Measurements from ENCODE around the gene FAM180B. TPM values are rescaled to one million over a fixed set of nuclear protein-coding genes. Genes with fewer than 3 reads are reported as not detected.
A peak's percentile ranks its signal among the peaks of the same experiment; 100 is the strongest.
"Not testable (repeated sequence)": the region's sequence is repeated elsewhere in the genome, so short reads cannot be mapped to it uniquely, and the experiment has no call there.

Gene FAM180B
- total RNA-seq, 1 experiment from 2014 or later, result 0.28 TPM

DNA sequence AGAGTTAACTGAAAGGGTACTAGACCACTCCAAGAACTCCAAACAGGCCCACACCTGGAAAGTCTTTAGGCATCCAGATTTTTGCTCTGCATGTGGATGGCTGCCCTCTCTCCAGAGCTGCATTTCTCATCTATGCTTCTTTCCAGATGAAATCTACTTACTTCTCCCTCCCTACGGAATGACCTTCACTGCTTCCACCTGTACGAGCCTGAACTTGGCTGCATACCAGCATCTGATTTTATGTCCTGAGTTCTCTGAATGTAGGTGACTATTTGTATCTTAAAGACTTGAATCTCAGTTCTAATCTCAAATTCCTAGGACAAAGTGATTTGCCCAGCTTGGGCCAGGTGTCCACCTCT lies 46.8 kb upstream of the FAM180B start:
- CTCF ChIA-PET, result no interaction called here

DNA sequence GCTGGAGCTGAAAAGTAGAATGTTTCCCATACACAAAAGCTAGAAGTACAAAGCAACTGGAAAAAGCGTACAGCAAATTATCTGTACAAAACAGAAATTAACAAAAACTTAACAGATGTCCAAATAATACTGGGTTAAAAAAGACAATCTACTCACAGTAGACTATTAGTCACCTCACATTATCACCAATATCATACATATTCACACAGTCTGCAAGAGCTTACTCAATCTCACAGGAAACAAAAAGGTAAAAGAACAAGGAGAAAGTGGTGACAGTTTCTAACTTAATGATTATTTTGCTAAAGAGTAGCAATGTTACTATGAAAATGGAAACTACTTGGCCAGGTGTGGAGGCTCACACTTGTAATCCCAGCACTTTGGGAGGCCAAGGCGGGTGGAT lies 45.4 kb upstream of the FAM180B start:
- TF ChIP-seq NR3C1 (CRISPR knock-in tag; conservative IDR thresholded peaks at IDR 0.05; ENCODE audit: low read depth), result no peak
- TF ChIP-seq, protein P1, sequence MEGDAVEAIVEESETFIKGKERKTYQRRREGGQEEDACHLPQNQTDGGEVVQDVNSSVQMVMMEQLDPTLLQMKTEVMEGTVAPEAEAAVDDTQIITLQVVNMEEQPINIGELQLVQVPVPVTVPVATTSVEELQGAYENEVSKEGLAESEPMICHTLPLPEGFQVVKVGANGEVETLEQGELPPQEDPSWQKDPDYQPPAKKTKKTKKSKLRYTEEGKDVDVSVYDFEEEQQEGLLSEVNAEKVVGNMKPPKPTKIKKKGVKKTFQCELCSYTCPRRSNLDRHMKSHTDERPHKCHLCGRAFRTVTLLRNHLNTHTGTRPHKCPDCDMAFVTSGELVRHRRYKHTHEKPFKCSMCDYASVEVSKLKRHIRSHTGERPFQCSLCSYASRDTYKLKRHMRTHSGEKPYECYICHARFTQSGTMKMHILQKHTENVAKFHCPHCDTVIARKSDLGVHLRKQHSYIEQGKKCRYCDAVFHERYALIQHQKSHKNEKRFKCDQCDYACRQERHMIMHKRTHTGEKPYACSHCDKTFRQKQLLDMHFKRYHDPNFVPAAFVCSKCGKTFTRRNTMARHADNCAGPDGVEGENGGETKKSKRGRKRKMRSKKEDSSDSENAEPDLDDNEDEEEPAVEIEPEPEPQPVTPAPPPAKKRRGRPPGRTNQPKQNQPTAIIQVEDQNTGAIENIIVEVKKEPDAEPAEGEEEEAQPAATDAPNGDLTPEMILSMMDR (IDR thresholded peaks at IDR 0.05), result no peak
- POLR2A ChIA-PET, result no interaction called here
- no peak for DNase-seq (ENCODE audit: low spot score)
- Mint-ChIP-seq H3K4me1 (peaks cover 35% of the 10 kb centered on the region), H3K36me3 (peaks cover 2% of the 10 kb centered on the region; the same call in 1 of the 2 replicates), H3K9me3 (no peaks in the 10 kb centered on the region), H3K27me3 (ENCODE audit: low read depth) (no peaks in the 10 kb centered on the region), H3K27ac (peak overlapping the region; percentile 61), H3K4me3 (no peak overlapping the region)
- no peak for ATAC-seq
- CTCF ChIA-PET, result interaction anchor here (1.1 to 1.3 kb wide), 2 partner anchors 11 to 12 kb away, joined by 3 read pairs; no protein-coding TSS in a partner anchor

More for the DNA sequence above, 46.8 kb upstream of the FAM180B start:
- no peaks in the 10 kb centered on the region for H3K27me3 Mint-ChIP-seq (ENCODE audit: low read depth)
- DNase-seq (ENCODE audit: low spot score) (no peak), ATAC-seq (no peak)
- peak overlapping the region; percentile 2; the same call in 1 of the 2 replicates for H3K4me3 Mint-ChIP-seq
- TF ChIP-seq, protein P2, sequence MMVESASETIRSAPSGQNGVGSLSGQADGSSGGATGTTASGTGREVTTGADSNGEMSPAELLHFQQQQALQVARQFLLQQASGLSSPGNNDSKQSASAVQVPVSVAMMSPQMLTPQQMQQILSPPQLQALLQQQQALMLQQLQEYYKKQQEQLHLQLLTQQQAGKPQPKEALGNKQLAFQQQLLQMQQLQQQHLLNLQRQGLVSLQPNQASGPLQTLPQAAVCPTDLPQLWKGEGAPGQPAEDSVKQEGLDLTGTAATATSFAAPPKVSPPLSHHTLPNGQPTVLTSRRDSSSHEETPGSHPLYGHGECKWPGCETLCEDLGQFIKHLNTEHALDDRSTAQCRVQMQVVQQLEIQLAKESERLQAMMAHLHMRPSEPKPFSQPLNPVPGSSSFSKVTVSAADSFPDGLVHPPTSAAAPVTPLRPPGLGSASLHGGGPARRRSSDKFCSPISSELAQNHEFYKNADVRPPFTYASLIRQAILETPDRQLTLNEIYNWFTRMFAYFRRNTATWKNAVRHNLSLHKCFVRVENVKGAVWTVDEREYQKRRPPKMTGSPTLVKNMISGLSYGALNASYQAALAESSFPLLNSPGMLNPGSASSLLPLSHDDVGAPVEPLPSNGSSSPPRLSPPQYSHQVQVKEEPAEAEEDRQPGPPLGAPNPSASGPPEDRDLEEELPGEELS (CRISPR knock-in tag; IDR thresholded peaks at IDR 0.05), result no peak
- no peak for TF ChIP-seq EMX1 (CRISPR knock-in tag; IDR thresholded peaks at IDR 0.05)
- TF ChIP-seq SOX15 (CRISPR knock-in tag; IDR thresholded peaks at IDR 0.05), result no peak
- TF ChIP-seq ZNF263 (CRISPR knock-in tag; IDR thresholded peaks at IDR 0.05; ENCODE audit: low read depth), result no peak
- TF ChIP-seq, protein P3, sequence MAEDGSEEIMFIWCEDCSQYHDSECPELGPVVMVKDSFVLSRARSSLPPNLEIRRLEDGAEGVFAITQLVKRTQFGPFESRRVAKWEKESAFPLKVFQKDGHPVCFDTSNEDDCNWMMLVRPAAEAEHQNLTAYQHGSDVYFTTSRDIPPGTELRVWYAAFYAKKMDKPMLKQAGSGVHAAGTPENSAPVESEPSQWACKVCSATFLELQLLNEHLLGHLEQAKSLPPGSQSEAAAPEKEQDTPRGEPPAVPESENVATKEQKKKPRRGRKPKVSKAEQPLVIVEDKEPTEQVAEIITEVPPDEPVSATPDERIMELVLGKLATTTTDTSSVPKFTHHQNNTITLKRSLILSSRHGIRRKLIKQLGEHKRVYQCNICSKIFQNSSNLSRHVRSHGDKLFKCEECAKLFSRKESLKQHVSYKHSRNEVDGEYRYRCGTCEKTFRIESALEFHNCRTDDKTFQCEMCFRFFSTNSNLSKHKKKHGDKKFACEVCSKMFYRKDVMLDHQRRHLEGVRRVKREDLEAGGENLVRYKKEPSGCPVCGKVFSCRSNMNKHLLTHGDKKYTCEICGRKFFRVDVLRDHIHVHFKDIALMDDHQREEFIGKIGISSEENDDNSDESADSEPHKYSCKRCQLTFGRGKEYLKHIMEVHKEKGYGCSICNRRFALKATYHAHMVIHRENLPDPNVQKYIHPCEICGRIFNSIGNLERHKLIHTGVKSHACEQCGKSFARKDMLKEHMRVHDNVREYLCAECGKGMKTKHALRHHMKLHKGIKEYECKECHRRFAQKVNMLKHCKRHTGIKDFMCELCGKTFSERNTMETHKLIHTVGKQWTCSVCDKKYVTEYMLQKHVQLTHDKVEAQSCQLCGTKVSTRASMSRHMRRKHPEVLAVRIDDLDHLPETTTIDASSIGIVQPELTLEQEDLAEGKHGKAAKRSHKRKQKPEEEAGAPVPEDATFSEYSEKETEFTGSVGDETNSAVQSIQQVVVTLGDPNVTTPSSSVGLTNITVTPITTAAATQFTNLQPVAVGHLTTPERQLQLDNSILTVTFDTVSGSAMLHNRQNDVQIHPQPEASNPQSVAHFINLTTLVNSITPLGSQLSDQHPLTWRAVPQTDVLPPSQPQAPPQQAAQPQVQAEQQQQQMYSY (CRISPR knock-in tag; IDR thresholded peaks at IDR 0.05), result no peak
- TF ChIP-seq, protein P4, sequence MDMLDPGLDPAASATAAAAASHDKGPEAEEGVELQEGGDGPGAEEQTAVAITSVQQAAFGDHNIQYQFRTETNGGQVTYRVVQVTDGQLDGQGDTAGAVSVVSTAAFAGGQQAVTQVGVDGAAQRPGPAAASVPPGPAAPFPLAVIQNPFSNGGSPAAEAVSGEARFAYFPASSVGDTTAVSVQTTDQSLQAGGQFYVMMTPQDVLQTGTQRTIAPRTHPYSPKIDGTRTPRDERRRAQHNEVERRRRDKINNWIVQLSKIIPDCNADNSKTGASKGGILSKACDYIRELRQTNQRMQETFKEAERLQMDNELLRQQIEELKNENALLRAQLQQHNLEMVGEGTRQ (CRISPR knock-in tag; IDR thresholded peaks at IDR 0.05), result no peak
- TF ChIP-seq GABPB1 (CRISPR knock-in tag; IDR thresholded peaks at IDR 0.05), result no peak
- TF ChIP-seq ELF4 (CRISPR knock-in tag; IDR thresholded peaks at IDR 0.05; ENCODE audit: low read depth), result no peak
- no peak for TF ChIP-seq ZNF219 (CRISPR knock-in tag; IDR thresholded peaks at IDR 0.05; ENCODE audit: borderline replicate concordance)
- H3K27ac Mint-ChIP-seq, result peak overlapping the region; percentile 94
- peaks cover 3% of the 10 kb centered on the region; the same call in 1 of the 2 replicates for H3K36me3 Mint-ChIP-seq
- peaks cover 39% of the 10 kb centered on the region for H3K4me1 Mint-ChIP-seq
- POLR2A ChIA-PET, result interaction anchor here (1.4 kb wide), 1 partner anchor 14 kb away, joined by 5 read pairs; the partner anchor contains the start of gene CELF1
- H3K9me3 Mint-ChIP-seq, result no peaks in the 10 kb centered on the region

DNA sequence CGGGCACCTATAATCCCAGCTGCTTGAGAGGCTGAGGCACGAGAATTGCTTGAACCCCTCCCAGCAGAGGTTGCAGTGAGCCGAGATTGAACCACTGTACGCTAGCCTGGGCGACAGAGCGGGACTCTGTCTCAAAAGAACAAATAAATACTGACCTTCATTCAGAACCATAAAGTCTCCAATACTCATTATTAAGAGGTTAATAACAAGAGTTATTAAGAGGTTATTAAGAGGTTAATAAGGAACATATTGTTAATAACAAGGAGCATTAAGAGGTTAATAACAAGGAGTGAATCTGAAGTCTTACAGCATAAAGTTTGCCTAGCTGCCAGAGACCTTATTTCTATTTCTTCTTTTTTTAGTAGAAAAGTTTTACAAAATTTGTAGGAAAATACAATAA lies 41.2 kb upstream of the FAM180B start:
- TF ChIP-seq NR1H2 (CRISPR knock-in tag; IDR thresholded peaks at IDR 0.05) (no peak), NR2C2 (CRISPR knock-in tag; IDR thresholded peaks at IDR 0.05) (no peak), OVOL2 (CRISPR knock-in tag; IDR thresholded peaks at IDR 0.05; ENCODE audit: borderline replicate concordance) (no peak), ZNF121 (CRISPR knock-in tag; IDR thresholded peaks at IDR 0.05) (no peak), HMGA2 (CRISPR knock-in tag; IDR thresholded peaks at IDR 0.05) (no peak), ZNF232 (CRISPR knock-in tag; IDR thresholded peaks at IDR 0.05) (no peak)
- TF ChIP-seq, protein P5, sequence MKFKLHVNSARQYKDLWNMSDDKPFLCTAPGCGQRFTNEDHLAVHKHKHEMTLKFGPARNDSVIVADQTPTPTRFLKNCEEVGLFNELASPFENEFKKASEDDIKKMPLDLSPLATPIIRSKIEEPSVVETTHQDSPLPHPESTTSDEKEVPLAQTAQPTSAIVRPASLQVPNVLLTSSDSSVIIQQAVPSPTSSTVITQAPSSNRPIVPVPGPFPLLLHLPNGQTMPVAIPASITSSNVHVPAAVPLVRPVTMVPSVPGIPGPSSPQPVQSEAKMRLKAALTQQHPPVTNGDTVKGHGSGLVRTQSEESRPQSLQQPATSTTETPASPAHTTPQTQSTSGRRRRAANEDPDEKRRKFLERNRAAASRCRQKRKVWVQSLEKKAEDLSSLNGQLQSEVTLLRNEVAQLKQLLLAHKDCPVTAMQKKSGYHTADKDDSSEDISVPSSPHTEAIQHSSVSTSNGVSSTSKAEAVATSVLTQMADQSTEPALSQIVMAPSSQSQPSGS (CRISPR knock-in tag; IDR thresholded peaks at IDR 0.05; ENCODE audit: borderline replicate concordance, low read depth), result no peak
- ATAC-seq (no peak), DNase-seq (ENCODE audit: low spot score) (no peak)
- POLR2A ChIA-PET, result no interaction called here
- H3K4me1 Mint-ChIP-seq, result peaks cover 31% of the 10 kb centered on the region
- no peaks in the 10 kb centered on the region for H3K9me3 Mint-ChIP-seq
- no peaks in the 10 kb centered on the region for H3K27me3 Mint-ChIP-seq (ENCODE audit: low read depth)
- no peak overlapping the region for H3K27ac Mint-ChIP-seq
- CTCF ChIA-PET, result no interaction called here
- H3K4me3 Mint-ChIP-seq, result no peak overlapping the region
- peaks cover 10% of the 10 kb centered on the region for H3K36me3 Mint-ChIP-seq

DNA sequence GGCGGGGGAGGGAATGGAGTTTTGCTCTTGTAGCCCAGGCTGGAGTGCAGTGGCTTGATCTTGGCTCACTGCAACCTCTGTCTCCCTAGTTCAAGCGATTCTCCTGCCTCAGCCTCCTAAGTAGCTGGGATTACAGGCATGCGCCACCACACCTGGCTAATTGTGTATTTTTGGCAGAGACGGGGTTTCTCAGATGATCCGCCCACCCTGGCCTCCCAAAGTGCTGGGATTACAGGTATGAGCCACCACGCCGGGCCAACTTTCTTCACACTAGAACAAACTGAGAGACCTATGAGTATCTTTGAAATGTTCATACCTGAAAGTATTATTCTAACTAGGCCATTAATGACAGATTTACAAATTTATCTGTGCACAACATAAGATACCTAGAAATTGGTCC lies 40.2 kb upstream of the FAM180B start:
- ChIA-PET CTCF (interaction anchor here (0.7 kb wide), 1 partner anchor 197 kb away, joined by 5 read pairs; no protein-coding TSS in a partner anchor), POLR2A (interaction anchor here (0.6 kb wide), 1 partner anchor 377 kb away, joined by 3 read pairs; no protein-coding TSS in a partner anchor)
- Mint-ChIP-seq H3K4me1 (peaks cover 31% of the 10 kb centered on the region), H3K36me3 (peaks cover 15% of the 10 kb centered on the region)
- not testable (repeated sequence) for H3K9me3 Mint-ChIP-seq; ATAC-seq; H3K4me3 Mint-ChIP-seq; H3K27ac Mint-ChIP-seq; DNase-seq (ENCODE audit: low spot score); H3K27me3 Mint-ChIP-seq (ENCODE audit: low read depth)

All from WTC11 (cell line).